K562 (cell line): ENCODE data around the gene ZNF280C. TPM values are rescaled to one million over a fixed set of nuclear protein-coding genes. Genes with fewer than 3 reads are reported as not detected.
A peak's percentile ranks its signal among the peaks of the same experiment; 100 is the strongest.

Source experiments
- CEBPG ChIP-seq, 3 experiments: fragments of 200-800 bp in 1 of 3; sonication (Bioruptor generic) in 1 of 3; sonication (generic) in 1 of 3; formaldehyde crosslinking in 1 of 3; IDR thresholded peaks in 2 of 3; conservative IDR thresholded peaks in 1 of 3; 2 replicates each; pipeline versions ENCODE4 v1.6.1 to v1.8.0; 2016 to 2022; ENCODE audit warnings: missing compliant biosample characterization in 2 of 3, missing genetic modification characterization in 2 of 3, mild to moderate bottlenecking in 1 of 3, missing genetic modification reagents in 1 of 3
- GATAD2A ChIP-seq: fragments of 450-650 bp; IDR thresholded peaks from 2 replicates; pipeline ENCODE4 v1.6.1; 2017
- HDAC2 ChIP-seq: fragments of 450-650 bp; IDR thresholded peaks from 2 replicates; pipeline ENCODE4 v1.6.1; 2016; ENCODE audit warnings: mild to moderate bottlenecking
- KDM4B ChIP-seq, 2 experiments: fragments of 450-650 bp in 1 of 2; sonication (generic) in 1 of 2; IDR thresholded peaks; 2 replicates each; pipeline ENCODE4 v1.6.1; 2016 to 2017; ENCODE audit warnings: borderline replicate concordance in 2 of 2, antibody characterized with exemption in 1 of 2, low read depth in 1 of 2, mild to moderate bottlenecking in 1 of 2
- RERE ChIP-seq: sonication (generic); formaldehyde crosslinking; IDR thresholded peaks from 2 replicates; pipeline ENCODE4 v1.8.0; 2023; ENCODE audit warnings: missing genetic modification reagents, mild to moderate bottlenecking, borderline replicate concordance
- TARDBP ChIP-seq: fragments of 450-650 bp; IDR thresholded peaks from 2 replicates; pipeline ENCODE4 v1.6.1; 2016
- WHSC1 ChIP-seq: IDR thresholded peaks from one replicate; pipeline ENCODE4 v1.6.1; 2012; ENCODE audit warnings: low read length, control low read depth, inconsistent platforms
- ZNF318 ChIP-seq, 2 experiments: fragments of 450-650 bp; IDR thresholded peaks; 2 replicates each; pipeline ENCODE4 v1.6.1; 2016; ENCODE audit warnings: mild to moderate bottlenecking in 2 of 2, borderline replicate concordance in 1 of 2, low read depth in 1 of 2, moderate library complexity in 1 of 2
- ZNF717 ChIP-seq: fragments of 250-450 bp; sonication (Bioruptor Pico); IDR thresholded peaks from 2 replicates; pipeline ENCODE4 v1.5.0; 2021
- polyA plus RNA-seq, 8 experiments: library from polyadenylated mRNA; depleted of rRNA in 4 of 8; stranded (reverse) in 5 of 8; unstranded in 3 of 8; fragments of >200 nt; fragmentation: Nextera tagmentation in 2 of 8; fragmentation: Illumina TruSeq in 1 of 8; extraction: Ambion mirVana in 2 of 8; extraction: Trizol in 1 of 8; gene quantifications; 2 replicates each; pipeline versions ENCODE4 v1.2.1 to v1.2.3, GENCODE V29; 2011 to 2014; ENCODE audit warnings: inconsistent platforms in 1 of 8, missing spikeins in 1 of 8
- total RNA-seq, 7 experiments: library from RNA; depleted of rRNA in 6 of 7; stranded (reverse); fragments of >200 nt in 6 of 7; fragmentation: Illumina TruSeq in 2 of 7; extraction: Trizol in 2 of 7; gene quantifications; 2 replicates each; pipeline versions ENCODE4 v1.2.1 to v1.2.3, GENCODE V29; 2011 to 2021; ENCODE audit warnings: low replicate concordance in 1 of 7
- TF ChIP-seq, protein P1 (sequence below): fragments of 450-650 bp; IDR thresholded peaks from 2 replicates; pipeline ENCODE4 v1.6.1; 2017; ENCODE audit warnings: antibody characterized with exemption

ZNF280C gene
- total and polyA plus RNA-seq, 9 of the 15 experiments (the other 6 are each of a cell fraction or from before 2014, with no cell fraction given), result 1.6 to 8.3 (median 4.4) TPM

- TF ChIP-seq ZNF318 (IDR thresholded peaks at IDR 0.05; ENCODE audit: borderline replicate concordance in 1 of 2, low read depth in 1 of 2), result peak in 1 of 2 experiments; percentile 77; a peak in 2 of 4 replicates
- TF ChIP-seq GATAD2A, result no peak
- peak; percentile 93 for TF ChIP-seq CEBPG (CRISPR knock-in tag; IDR thresholded peaks at IDR 0.05)
- peak in 1 of 2 experiments; percentile 91; a peak in 2 of 4 replicates for TF ChIP-seq CEBPG (tag; conservative IDR thresholded peaks at IDR 0.05 in 1 of 2, IDR thresholded peaks at IDR 0.05 in 1 of 2)
- TF ChIP-seq, protein P1, sequence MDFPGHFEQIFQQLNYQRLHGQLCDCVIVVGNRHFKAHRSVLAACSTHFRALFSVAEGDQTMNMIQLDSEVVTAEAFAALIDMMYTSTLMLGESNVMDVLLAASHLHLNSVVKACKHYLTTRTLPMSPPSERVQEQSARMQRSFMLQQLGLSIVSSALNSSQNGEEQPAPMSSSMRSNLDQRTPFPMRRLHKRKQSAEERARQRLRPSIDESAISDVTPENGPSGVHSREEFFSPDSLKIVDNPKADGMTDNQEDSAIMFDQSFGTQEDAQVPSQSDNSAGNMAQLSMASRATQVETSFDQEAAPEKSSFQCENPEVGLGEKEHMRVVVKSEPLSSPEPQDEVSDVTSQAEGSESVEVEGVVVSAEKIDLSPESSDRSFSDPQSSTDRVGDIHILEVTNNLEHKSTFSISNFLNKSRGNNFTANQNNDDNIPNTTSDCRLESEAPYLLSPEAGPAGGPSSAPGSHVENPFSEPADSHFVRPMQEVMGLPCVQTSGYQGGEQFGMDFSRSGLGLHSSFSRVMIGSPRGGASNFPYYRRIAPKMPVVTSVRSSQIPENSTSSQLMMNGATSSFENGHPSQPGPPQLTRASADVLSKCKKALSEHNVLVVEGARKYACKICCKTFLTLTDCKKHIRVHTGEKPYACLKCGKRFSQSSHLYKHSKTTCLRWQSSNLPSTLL, result no peak
- TF ChIP-seq HDAC2, result no peak
- no peak for TF ChIP-seq WHSC1
- no peak for TF ChIP-seq KDM4B (IDR thresholded peaks at IDR 0.05; ENCODE audit: borderline replicate concordance in 2 of 2, low read depth in 1 of 2)
- TF ChIP-seq TARDBP, result no peak
- TF ChIP-seq RERE (CRISPR knock-in tag), result no peak
- TF ChIP-seq ZNF717, result no peak
Observed at GRCh38 chrX:130173190-130173895, 95.4 kb downstream of the ZNF280C start (continued).
